DMS114 treated with DMSO at 0.1 percent for 48 hours (cell line): ENCODE data around the gene NDUFAB1.
"Not testable (repeated sequence)": the region's sequence is repeated elsewhere in the genome, so short reads cannot be mapped to it uniquely, and the experiment has no call there.

ENCODE experiments used
- DNase-seq: peaks from one replicate; lab custom pipeline; 2025; ENCODE audit not compliant: unreplicated experiment; lab: John Stamatoyannopoulos, UW

The NDUFAB1 gene

GRCh38 chr16:23595951-23596720 lies at the start of gene NDUFAB1:
TSS of gene NDUFAB1 (minus strand) at chr16:23596316. CDS start at chr16:23596290, 26 bp downstream.
- peak; percentile 67 for DNase-seq

- no peak for DNase-seq
These were observed 46.2 kb upstream of the NDUFAB1 start for GRCh38 chr16:23642246-23642774.

GRCh38 chr16:23640931-23641765 lies 45.0 kb upstream of the NDUFAB1 start, which contains the start of the genes DCTN5 and PALB2:
TSS of gene DCTN5 (plus strand) at chr16:23641466. CDS start at chr16:23641543, 77 bp downstream.
TSS of gene PALB2 (minus strand) at chr16:23641310. CDS start at chr16:23641157, 153 bp downstream.
- DNase-seq, result peak; percentile 87

- DNase-seq, result peak; percentile 4
These were observed 44.5 kb upstream of the NDUFAB1 start for GRCh38 chr16:23640615-23640930.

- DNase-seq, result no peak
These were observed 39.8 kb upstream of the NDUFAB1 start for GRCh38 chr16:23635958-23636357.

- no peak for DNase-seq
These were observed 38.4 kb upstream of the NDUFAB1 start for GRCh38 chr16:23634461-23635036.

GRCh38 chr16:23631874-23632273 lies 35.8 kb upstream of the NDUFAB1 start:
- DNase-seq, result not testable (repeated sequence)

- no peak for DNase-seq
These were observed 33.4 kb upstream of the NDUFAB1 start for GRCh38 chr16:23629516-23629915.

- DNase-seq, result no peak
These were observed 28.0 kb upstream of the NDUFAB1 start for GRCh38 chr16:23624092-23624491.

GRCh38 chr16:23615805-23616204 lies 19.7 kb upstream of the NDUFAB1 start:
- no peak for DNase-seq

GRCh38 chr16:23611936-23612335 lies 15.8 kb upstream of the NDUFAB1 start:
- no peak for DNase-seq

GRCh38 chr16:23610905-23611304 lies 14.8 kb upstream of the NDUFAB1 start:
- not testable (repeated sequence) for DNase-seq

GRCh38 chr16:23609929-23610328 lies 13.8 kb upstream of the NDUFAB1 start:
- no peak for DNase-seq

GRCh38 chr16:23608194-23608593 lies 12.1 kb upstream of the NDUFAB1 start:
- DNase-seq, result no peak

- no peak for DNase-seq
These were observed 11.6 kb upstream of the NDUFAB1 start for GRCh38 chr16:23607726-23608125.

- DNase-seq, result no peak
These were observed 1.1 kb upstream of the NDUFAB1 start for GRCh38 chr16:23597003-23597756.

- DNase-seq, result no peak
These were observed 718 bp downstream of the NDUFAB1 start for GRCh38 chr16:23595246-23595950.

- no peak for DNase-seq
These were observed 1.9 kb downstream of the NDUFAB1 start for GRCh38 chr16:23594186-23594585.

- no peak for DNase-seq
These were observed 5.9 kb downstream of the NDUFAB1 start for GRCh38 chr16:23590181-23590580.

- DNase-seq, result no peak
These were observed 8.4 kb downstream of the NDUFAB1 start for GRCh38 chr16:23587726-23588125.
